Urinary bladder (tissue), 4 donors: ENCODE results near the gene RIC1. TPM values are rescaled to one million over a fixed set of nuclear protein-coding genes. Genes with fewer than 3 reads are reported as not detected.
"Not testable (repeated sequence)": the region's sequence is repeated elsewhere in the genome, so short reads cannot be mapped to it uniquely, and the experiment has no call there.

Experiments
- DNase-seq: peaks from one replicate; pipeline ENCODE4 v3.0.0-alpha.2; 2015; ENCODE audit errors: extremely low spot score
- H3K27ac ChIP-seq: one replicate; pipeline ENCODE4 v1.5.1; 2013; ENCODE audit warnings: low read depth, mild to moderate bottlenecking, moderate library complexity
- H3K36me3 ChIP-seq: one replicate; pipeline ENCODE4 v1.6.1; 2013; ENCODE audit warnings: mild to moderate bottlenecking, moderate library complexity; ENCODE audit not compliant: insufficient read depth
- H3K4me1 ChIP-seq: one replicate; pipeline ENCODE4 v1.6.1; 2013; ENCODE audit warnings: mild to moderate bottlenecking, moderate library complexity; ENCODE audit not compliant: insufficient read depth
- H3K4me3 ChIP-seq: one replicate; pipeline ENCODE4 v1.5.1; 2013; ENCODE audit warnings: low read depth, low read length
- WGBS: extraction: QIAGEN DNeasy Blood & Tissue Kit; methylation state at CpG from one replicate; pipeline ENCODE4 v1.1.7; 2013; 5-methylcytosine and 5-hydroxymethylcytosine counted together
- polyA plus RNA-seq: library from polyadenylated mRNA; stranded (reverse); fragments of 200-250 nt; gene quantifications from one replicate; pipeline ENCODE4 v1.2.3, GENCODE V29; 2013
- total RNA-seq: library from RNA; depleted of rRNA; stranded (reverse); fragments of >200 nt; gene quantifications from one replicate; pipeline ENCODE4 v1.2.3, GENCODE V29; 2014
- donor health status: healthy with polysubstance abuse.
- donor health status: healthy.

RIC1 gene
- total and polyA plus RNA-seq, 2 donors: 12.9 to 55.5 TPM

- 92% methylated on average over 3 of the region's 3 CpGs for WGBS
- no peak for DNase-seq
- Histone ChIP-seq H3K4me1 (no peaks in the 10 kb centered on the region), H3K27ac (no peak overlapping the region), H3K36me3 (peaks cover 3% of the 10 kb centered on the region), H3K4me3 (no peak overlapping the region)
These were observed 114.2 kb downstream of the RIC1 start for GRCh38 chr9:5743109-5743508.

GRCh38 chr9:5748438-5748837, 119.5 kb downstream of the RIC1 start:
- 99% methylated on average over 1 of the region's 1 CpG for WGBS
- Histone ChIP-seq H3K4me1 (no peaks in the 10 kb centered on the region), H3K4me3 (no peak overlapping the region), H3K36me3 (peaks cover 2% of the 10 kb centered on the region), H3K27ac (no peak overlapping the region)
- no peak for DNase-seq

GRCh38 chr9:5749306-5749705, 120.4 kb downstream of the RIC1 start:
- no peak overlapping the region for H3K27ac ChIP-seq
- no peaks in the 10 kb centered on the region for H3K4me1 ChIP-seq
- DNase-seq: no peak
- 91% methylated on average over 4 of the region's 4 CpGs for WGBS
- H3K36me3 ChIP-seq: peaks cover 2% of the 10 kb centered on the region
- H3K4me3 ChIP-seq: no peak overlapping the region

- H3K4me3 ChIP-seq: no peak overlapping the region
- no peak for DNase-seq
- H3K36me3 ChIP-seq: peaks cover 2% of the 10 kb centered on the region
- H3K4me1 ChIP-seq: no peaks in the 10 kb centered on the region
- no peak overlapping the region for H3K27ac ChIP-seq
- WGBS: 98% methylated on average over 1 of the region's 1 CpG
These were observed 121.7 kb downstream of the RIC1 start for GRCh38 chr9:5750569-5750968.

- H3K27ac ChIP-seq: no peak overlapping the region
- peaks cover 3% of the 10 kb centered on the region for H3K36me3 ChIP-seq
These were observed 127.7 kb downstream of the RIC1 start for GRCh38 chr9:5756633-5757032.

GRCh38 chr9:5760338-5760737, 131.4 kb downstream of the RIC1 start:
- Histone ChIP-seq H3K4me3 (no peak overlapping the region), H3K36me3 (peaks cover 9% of the 10 kb centered on the region), H3K4me1 (no peaks in the 10 kb centered on the region), H3K27ac (no peak overlapping the region)
- 83% methylated on average over 1 of the region's 1 CpG for WGBS
- no peak for DNase-seq

More at GRCh38 chr9:5756633-5757032, 127.7 kb downstream of the RIC1 start:
- H3K4me3 ChIP-seq: no peak overlapping the region
- no peaks in the 10 kb centered on the region for H3K4me1 ChIP-seq
- no peak for DNase-seq
- 83% methylated on average over 3 of the region's 3 CpGs for WGBS

- no peak overlapping the region for H3K27ac ChIP-seq
- H3K36me3 ChIP-seq: peaks cover 15% of the 10 kb centered on the region
- no peak for DNase-seq
- 93% methylated on average over 4 of the region's 4 CpGs for WGBS
- no peak overlapping the region for H3K4me3 ChIP-seq
- no peaks in the 10 kb centered on the region for H3K4me1 ChIP-seq
These were observed 133.5 kb downstream of the RIC1 start for GRCh38 chr9:5762421-5762820.

- no peak for DNase-seq
- Histone ChIP-seq H3K4me1 (no peaks in the 10 kb centered on the region), H3K36me3 (peaks cover 14% of the 10 kb centered on the region), H3K27ac (no peak overlapping the region), H3K4me3 (no peak overlapping the region)
- 89% methylated on average over 1 of the region's 1 CpG for WGBS
These were observed 135.4 kb downstream of the RIC1 start for GRCh38 chr9:5764130-5764868.

GRCh38 chr9:5767968-5768932, 139.3 kb downstream of the RIC1 start:
- 70% methylated on average over 5 of the region's 5 CpGs for WGBS
- Histone ChIP-seq H3K27ac (no peak overlapping the region), H3K36me3 (peaks cover 16% of the 10 kb centered on the region), H3K4me1 (no peaks in the 10 kb centered on the region), H3K4me3 (no peak overlapping the region)
- DNase-seq: no peak

- DNase-seq: no peak
- no peak overlapping the region for H3K27ac ChIP-seq
- H3K4me1 ChIP-seq: no peaks in the 10 kb centered on the region
- 74% methylated on average over 3 of the region's 3 CpGs for WGBS
- H3K36me3 ChIP-seq: peaks cover 8% of the 10 kb centered on the region
- H3K4me3 ChIP-seq: no peak overlapping the region
These were observed 144.6 kb downstream of the RIC1 start for GRCh38 chr9:5773324-5773999.

GRCh38 chr9:5778805-5779204, 149.9 kb downstream of the RIC1 start:
- Histone ChIP-seq H3K4me1 (no peaks in the 10 kb centered on the region), H3K27ac (no peak overlapping the region), H3K4me3 (no peak overlapping the region), H3K36me3 (peaks cover 5% of the 10 kb centered on the region)
- no peak for DNase-seq
- 94% methylated on average over 1 of the region's 1 CpG for WGBS

- not testable (repeated sequence) for H3K4me3 ChIP-seq, H3K36me3 ChIP-seq, DNase-seq, H3K4me1 ChIP-seq, H3K27ac ChIP-seq
- 95% methylated on average over 4 of the region's 4 CpGs for WGBS
These were observed 150.9 kb downstream of the RIC1 start for GRCh38 chr9:5779705-5780218.

- not testable (repeated sequence) for H3K36me3 ChIP-seq, H3K27ac ChIP-seq, DNase-seq, H3K4me3 ChIP-seq, H3K4me1 ChIP-seq
- WGBS: over 99% methylated on average over 3 of the region's 3 CpGs
These were observed 154.5 kb downstream of the RIC1 start for GRCh38 chr9:5783420-5783819.
